ENCODE data around the gene NEK11. TPM values are rescaled to one million over a fixed set of nuclear protein-coding genes. Genes with fewer than 3 reads are reported as not detected.

The NEK11 gene
- total RNA-seq, 2 donors from 2014 or later, result 0.20 to 6.0 TPM

DNA sequence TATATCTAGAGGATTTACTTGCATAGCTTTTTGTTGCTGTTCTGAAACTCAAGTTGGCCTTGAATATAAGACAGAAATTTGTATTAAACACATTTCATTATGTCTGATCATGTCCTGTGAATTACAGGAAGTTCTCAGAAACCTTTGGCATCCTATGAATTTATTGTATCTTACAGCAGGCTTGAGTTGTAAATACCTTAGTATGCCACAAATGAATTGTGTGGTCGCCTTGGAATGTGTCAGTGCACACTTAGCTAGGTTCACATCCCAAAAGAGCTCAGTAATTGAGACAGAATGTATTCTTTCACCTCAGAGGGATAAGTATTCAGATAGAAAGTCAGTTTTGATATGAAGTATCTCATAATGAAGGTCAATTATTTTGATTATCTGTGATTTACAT lies 83.4 kb downstream of the NEK11 start:
- H3K36me3 Mint-ChIP-seq (ENCODE audit: low read depth), result no peaks in the 10 kb centered on the region
- WGBS, 2 experiments (ENCODE audit: insufficient coverage in 1 of 2, insufficient read length in 1 of 2), result 83 to 90% methylated on average over 1 of the region's 1 CpG
- no peak for DNase-seq
- H3K27ac ChIP-seq (ENCODE audit: low read depth, low read length), result no peak overlapping the region
- TF ChIP-seq, protein P1, sequence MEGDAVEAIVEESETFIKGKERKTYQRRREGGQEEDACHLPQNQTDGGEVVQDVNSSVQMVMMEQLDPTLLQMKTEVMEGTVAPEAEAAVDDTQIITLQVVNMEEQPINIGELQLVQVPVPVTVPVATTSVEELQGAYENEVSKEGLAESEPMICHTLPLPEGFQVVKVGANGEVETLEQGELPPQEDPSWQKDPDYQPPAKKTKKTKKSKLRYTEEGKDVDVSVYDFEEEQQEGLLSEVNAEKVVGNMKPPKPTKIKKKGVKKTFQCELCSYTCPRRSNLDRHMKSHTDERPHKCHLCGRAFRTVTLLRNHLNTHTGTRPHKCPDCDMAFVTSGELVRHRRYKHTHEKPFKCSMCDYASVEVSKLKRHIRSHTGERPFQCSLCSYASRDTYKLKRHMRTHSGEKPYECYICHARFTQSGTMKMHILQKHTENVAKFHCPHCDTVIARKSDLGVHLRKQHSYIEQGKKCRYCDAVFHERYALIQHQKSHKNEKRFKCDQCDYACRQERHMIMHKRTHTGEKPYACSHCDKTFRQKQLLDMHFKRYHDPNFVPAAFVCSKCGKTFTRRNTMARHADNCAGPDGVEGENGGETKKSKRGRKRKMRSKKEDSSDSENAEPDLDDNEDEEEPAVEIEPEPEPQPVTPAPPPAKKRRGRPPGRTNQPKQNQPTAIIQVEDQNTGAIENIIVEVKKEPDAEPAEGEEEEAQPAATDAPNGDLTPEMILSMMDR (conservative IDR thresholded peaks at IDR 0.05), result no peak
- no peaks in the 10 kb centered on the region for H3K9me3 Mint-ChIP-seq
- H3K9me3 ChIP-seq (ENCODE audit: control insufficient read depth, low read length), result no peaks in the 10 kb centered on the region
- H3K9ac ChIP-seq (ENCODE audit: extremely low read depth, low read length, poor library complexity, severe bottlenecking), result no peak overlapping the region
- H3K4me1 Mint-ChIP-seq, result no peaks in the 10 kb centered on the region
- no peaks in the 10 kb centered on the region for H3K4me1 ChIP-seq (ENCODE audit: control insufficient read depth, insufficient read depth, low read length)
- no peaks in the 10 kb centered on the region for H3K36me3 ChIP-seq (ENCODE audit: control insufficient read depth, insufficient read depth, low read length)
- H3K4me3 ChIP-seq (ENCODE audit: low read length), result no peak overlapping the region
- H3K4me3 Mint-ChIP-seq, result no peak overlapping the region
- H3K27me3 Mint-ChIP-seq (ENCODE audit: insufficient read depth), result no peaks in the 10 kb centered on the region
- no peak overlapping the region for H3K27ac Mint-ChIP-seq
- no peaks in the 10 kb centered on the region for H3K27me3 ChIP-seq (ENCODE audit: control insufficient read depth, insufficient read depth, low read length, poor library complexity, severe bottlenecking)

DNA sequence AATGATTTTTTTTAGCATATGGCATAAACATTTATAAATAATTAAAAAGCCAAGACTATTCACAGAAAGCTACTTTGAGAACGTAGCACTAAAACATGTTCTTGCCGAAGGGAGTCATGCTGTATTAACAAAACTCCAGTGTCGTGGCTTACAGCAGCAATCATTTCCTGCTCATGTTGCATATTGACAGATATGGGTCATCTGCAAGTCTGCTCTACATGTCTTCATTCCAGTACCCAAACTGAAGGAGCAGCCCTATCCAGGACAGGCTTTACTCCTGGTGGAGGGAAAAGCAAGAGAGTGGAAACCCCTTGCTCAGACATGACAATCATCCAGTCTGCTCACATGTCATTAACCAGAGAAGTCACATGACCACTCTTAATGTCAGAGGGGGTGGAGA lies 87.6 kb downstream of the NEK11 start:
- H3K36me3 Mint-ChIP-seq (ENCODE audit: low read depth), result peaks cover 2% of the 10 kb centered on the region
- no peak for DNase-seq
- TF ChIP-seq, protein P1 (conservative IDR thresholded peaks at IDR 0.05), result no peak

DNA sequence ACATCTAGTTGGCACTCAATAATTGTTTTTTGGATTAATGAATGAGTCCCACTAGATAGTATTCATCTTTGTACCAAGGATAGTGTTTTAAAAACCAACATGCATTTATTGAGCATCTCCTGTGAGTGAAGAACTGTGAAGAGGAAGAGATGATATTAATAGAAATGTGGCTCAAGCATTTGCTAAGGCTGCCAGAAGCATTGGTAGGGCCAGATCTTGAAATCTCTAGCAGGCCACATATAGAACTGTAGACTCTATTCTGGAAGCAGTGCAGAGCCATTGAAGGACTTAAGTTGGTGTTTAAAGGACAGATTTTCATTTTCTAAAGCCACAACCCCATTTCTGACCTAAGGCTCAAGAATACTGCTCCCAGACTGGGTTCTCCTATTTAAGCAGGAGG lies 99.0 kb downstream of the NEK11 start:
- TF ChIP-seq, protein P1 (conservative IDR thresholded peaks at IDR 0.05), result no peak
- H3K36me3 ChIP-seq (ENCODE audit: control insufficient read depth, insufficient read depth, low read length), result no peaks in the 10 kb centered on the region
- no peaks in the 10 kb centered on the region for H3K4me1 Mint-ChIP-seq
- H3K27ac ChIP-seq (ENCODE audit: low read depth, low read length), result no peak overlapping the region
- H3K27me3 Mint-ChIP-seq (ENCODE audit: insufficient read depth), result no peaks in the 10 kb centered on the region
- H3K4me3 ChIP-seq (ENCODE audit: low read length), result no peak overlapping the region
- no peak overlapping the region for H3K27ac Mint-ChIP-seq
- no peaks in the 10 kb centered on the region for H3K9me3 ChIP-seq (ENCODE audit: control insufficient read depth, low read length)
- H3K4me3 Mint-ChIP-seq, result no peak overlapping the region
- no peaks in the 10 kb centered on the region for H3K4me1 ChIP-seq (ENCODE audit: control insufficient read depth, insufficient read depth, low read length)
- no peak overlapping the region for H3K9ac ChIP-seq (ENCODE audit: extremely low read depth, low read length, poor library complexity, severe bottlenecking)
- H3K9me3 Mint-ChIP-seq, result peaks cover 29% of the 10 kb centered on the region
- no peaks in the 10 kb centered on the region for H3K27me3 ChIP-seq (ENCODE audit: control insufficient read depth, insufficient read depth, low read length, poor library complexity, severe bottlenecking)
- DNase-seq, result no peak
- H3K36me3 Mint-ChIP-seq (ENCODE audit: low read depth), result no peaks in the 10 kb centered on the region

More for the DNA sequence above, 87.6 kb downstream of the NEK11 start:
- no peak overlapping the region for H3K27ac ChIP-seq (ENCODE audit: low read depth, low read length)
- Mint-ChIP-seq H3K9me3 (peaks cover 10% of the 10 kb centered on the region), H3K4me3 (no peak overlapping the region), H3K4me1 (no peaks in the 10 kb centered on the region), H3K27me3 (ENCODE audit: insufficient read depth) (no peaks in the 10 kb centered on the region), H3K27ac (no peak overlapping the region)
- 88 to 96% methylated on average over 3 of the region's 3 CpGs for WGBS, 2 experiments (ENCODE audit: insufficient coverage in 1 of 2, insufficient read length in 1 of 2)
- H3K9me3 ChIP-seq (ENCODE audit: control insufficient read depth, low read length), result no peaks in the 10 kb centered on the region
- no peaks in the 10 kb centered on the region for H3K27me3 ChIP-seq (ENCODE audit: control insufficient read depth, insufficient read depth, low read length, poor library complexity, severe bottlenecking)
- no peak overlapping the region for H3K9ac ChIP-seq (ENCODE audit: extremely low read depth, low read length, poor library complexity, severe bottlenecking)
- no peaks in the 10 kb centered on the region for H3K4me1 ChIP-seq (ENCODE audit: control insufficient read depth, insufficient read depth, low read length)
- no peaks in the 10 kb centered on the region for H3K36me3 ChIP-seq (ENCODE audit: control insufficient read depth, insufficient read depth, low read length)
- no peak overlapping the region for H3K4me3 ChIP-seq (ENCODE audit: low read length)
